ENCODE results near the gene KNOP1. TPM values are rescaled to one million over a fixed set of nuclear protein-coding genes. Genes with fewer than 3 reads are reported as not detected.
"Not testable (repeated sequence)": the region's sequence is repeated elsewhere in the genome, so short reads cannot be mapped to it uniquely, and the experiment has no call there.

KNOP1 gene
- total RNA-seq, 1 experiment from 2014 or later: 3.6 TPM

GRCh38 chr16:19688396-19689024 is 29.5 kb downstream of the KNOP1 start:
- Histone ChIP-seq H3K27ac (ENCODE audit: low read length) (no peak overlapping the region), H3K4me3 (ENCODE audit: low read length) (no peak overlapping the region), H3K36me3 (ENCODE audit: insufficient read depth, low read length) (no peaks in the 10 kb centered on the region), H3K4me1 (ENCODE audit: low read length) (no peaks in the 10 kb centered on the region), H4K20me1 (ENCODE audit: insufficient read depth, low read depth, low read length) (no peaks in the 10 kb centered on the region), H3K4me2 (ENCODE audit: low read depth, low read length, poor library complexity, severe bottlenecking) (no peak overlapping the region), H3K27me3 (ENCODE audit: low read length) (no peaks in the 10 kb centered on the region), H3K9me3 (ENCODE audit: low read length) (no peaks in the 10 kb centered on the region), H2AFZ (ENCODE audit: low read length) (no peak overlapping the region), H3K79me2 (ENCODE audit: low read length) (no peaks in the 10 kb centered on the region), H3K9ac (ENCODE audit: low read length) (no peak overlapping the region), H3K9me2 (replicated peaks; ENCODE audit: insufficient read depth, low read length) (no peaks in the 10 kb centered on the region)
- no peak for DNase-seq

GRCh38 chr16:19687279-19687678 is 30.7 kb downstream of the KNOP1 start:
- DNase-seq: no peak
- Histone ChIP-seq H3K27ac (ENCODE audit: low read length) (no peak overlapping the region), H3K4me2 (ENCODE audit: low read depth, low read length, poor library complexity, severe bottlenecking) (no peak overlapping the region), H3K79me2 (ENCODE audit: low read length) (no peaks in the 10 kb centered on the region), H2AFZ (ENCODE audit: low read length) (no peak overlapping the region), H3K36me3 (ENCODE audit: insufficient read depth, low read length) (no peaks in the 10 kb centered on the region), H4K20me1 (ENCODE audit: insufficient read depth, low read depth, low read length) (no peaks in the 10 kb centered on the region), H3K4me1 (ENCODE audit: low read length) (no peaks in the 10 kb centered on the region), H3K9me2 (replicated peaks; ENCODE audit: insufficient read depth, low read length) (no peaks in the 10 kb centered on the region), H3K27me3 (ENCODE audit: low read length) (no peaks in the 10 kb centered on the region), H3K4me3 (ENCODE audit: low read length) (no peak overlapping the region), H3K9me3 (ENCODE audit: low read length) (no peaks in the 10 kb centered on the region), H3K9ac (ENCODE audit: low read length) (no peak overlapping the region)

- no peak overlapping the region for H3K4me3 ChIP-seq (ENCODE audit: low read length)
- H3K9me3 ChIP-seq (ENCODE audit: low read length): no peaks in the 10 kb centered on the region
- no peaks in the 10 kb centered on the region for H3K9me2 ChIP-seq (replicated peaks; ENCODE audit: insufficient read depth, low read length)
- H3K4me1 ChIP-seq (ENCODE audit: low read length): no peaks in the 10 kb centered on the region
- DNase-seq: no peak
- H4K20me1 ChIP-seq (ENCODE audit: insufficient read depth, low read depth, low read length): no peaks in the 10 kb centered on the region
- H3K9ac ChIP-seq (ENCODE audit: low read length): no peak overlapping the region
- H3K36me3 ChIP-seq (ENCODE audit: insufficient read depth, low read length): no peaks in the 10 kb centered on the region
- no peak overlapping the region for H3K4me2 ChIP-seq (ENCODE audit: low read depth, low read length, poor library complexity, severe bottlenecking)
- H2AFZ ChIP-seq (ENCODE audit: low read length): no peak overlapping the region
- H3K27me3 ChIP-seq (ENCODE audit: low read length): no peaks in the 10 kb centered on the region
- H3K79me2 ChIP-seq (ENCODE audit: low read length): no peaks in the 10 kb centered on the region
- no peak overlapping the region for H3K27ac ChIP-seq (ENCODE audit: low read length)
Measured at GRCh38 chr16:19685176-19685575, 32.9 kb downstream of the KNOP1 start.

- Histone ChIP-seq H3K27me3 (ENCODE audit: low read length) (no peaks in the 10 kb centered on the region), H3K27ac (ENCODE audit: low read length) (no peak overlapping the region), H3K9me3 (ENCODE audit: low read length) (no peaks in the 10 kb centered on the region), H2AFZ (ENCODE audit: low read length) (no peak overlapping the region), H3K9ac (ENCODE audit: low read length) (no peak overlapping the region), H3K4me2 (ENCODE audit: low read depth, low read length, poor library complexity, severe bottlenecking) (no peak overlapping the region), H4K20me1 (ENCODE audit: insufficient read depth, low read depth, low read length) (no peaks in the 10 kb centered on the region), H3K9me2 (replicated peaks; ENCODE audit: insufficient read depth, low read length) (no peaks in the 10 kb centered on the region), H3K4me3 (ENCODE audit: low read length) (no peak overlapping the region), H3K4me1 (ENCODE audit: low read length) (no peaks in the 10 kb centered on the region), H3K36me3 (ENCODE audit: insufficient read depth, low read length) (no peaks in the 10 kb centered on the region), H3K79me2 (ENCODE audit: low read length) (no peaks in the 10 kb centered on the region)
- no peak for DNase-seq
Measured at GRCh38 chr16:19683453-19684236, 34.4 kb downstream of the KNOP1 start.

GRCh38 chr16:19681637-19682036 is 36.4 kb downstream of the KNOP1 start:
- Histone ChIP-seq H3K9ac (ENCODE audit: low read length) (no peak overlapping the region), H3K27ac (ENCODE audit: low read length) (no peak overlapping the region), H3K4me1 (ENCODE audit: low read length) (no peaks in the 10 kb centered on the region), H3K9me2 (replicated peaks; ENCODE audit: insufficient read depth, low read length) (no peaks in the 10 kb centered on the region), H2AFZ (ENCODE audit: low read length) (no peak overlapping the region), H3K9me3 (ENCODE audit: low read length) (no peaks in the 10 kb centered on the region), H3K36me3 (ENCODE audit: insufficient read depth, low read length) (no peaks in the 10 kb centered on the region), H3K79me2 (ENCODE audit: low read length) (no peaks in the 10 kb centered on the region), H3K4me3 (ENCODE audit: low read length) (no peak overlapping the region), H3K4me2 (ENCODE audit: low read depth, low read length, poor library complexity, severe bottlenecking) (no peak overlapping the region), H4K20me1 (ENCODE audit: insufficient read depth, low read depth, low read length) (no peaks in the 10 kb centered on the region), H3K27me3 (ENCODE audit: low read length) (no peaks in the 10 kb centered on the region)
- no peak for DNase-seq

GRCh38 chr16:19680881-19681340 is 37.1 kb downstream of the KNOP1 start:
- Histone ChIP-seq H3K4me2 (ENCODE audit: low read depth, low read length, poor library complexity, severe bottlenecking) (no peak overlapping the region), H3K79me2 (ENCODE audit: low read length) (no peaks in the 10 kb centered on the region)
- DNase-seq: no peak

GRCh38 chr16:19679281-19679680 is 38.7 kb downstream of the KNOP1 start:
- not testable (repeated sequence) for H3K27ac ChIP-seq (ENCODE audit: low read length); H3K9me3 ChIP-seq (ENCODE audit: low read length); DNase-seq; H3K4me2 ChIP-seq (ENCODE audit: low read depth, low read length, poor library complexity, severe bottlenecking); H3K9me2 ChIP-seq (replicated peaks; ENCODE audit: insufficient read depth, low read length); H3K4me1 ChIP-seq (ENCODE audit: low read length); H4K20me1 ChIP-seq (ENCODE audit: insufficient read depth, low read depth, low read length); H2AFZ ChIP-seq (ENCODE audit: low read length); H3K4me3 ChIP-seq (ENCODE audit: low read length); H3K27me3 ChIP-seq (ENCODE audit: low read length); H3K9ac ChIP-seq (ENCODE audit: low read length); H3K79me2 ChIP-seq (ENCODE audit: low read length); H3K36me3 ChIP-seq (ENCODE audit: insufficient read depth, low read length)

More at GRCh38 chr16:19680881-19681340, 37.1 kb downstream of the KNOP1 start:
- Histone ChIP-seq H3K4me3 (ENCODE audit: low read length) (no peak overlapping the region), H3K27ac (ENCODE audit: low read length) (no peak overlapping the region), H4K20me1 (ENCODE audit: insufficient read depth, low read depth, low read length) (no peaks in the 10 kb centered on the region), H3K9me2 (replicated peaks; ENCODE audit: insufficient read depth, low read length) (no peaks in the 10 kb centered on the region), H3K9ac (ENCODE audit: low read length) (no peak overlapping the region), H3K9me3 (ENCODE audit: low read length) (no peaks in the 10 kb centered on the region), H3K4me1 (ENCODE audit: low read length) (no peaks in the 10 kb centered on the region), H2AFZ (ENCODE audit: low read length) (no peak overlapping the region), H3K27me3 (ENCODE audit: low read length) (no peaks in the 10 kb centered on the region), H3K36me3 (ENCODE audit: insufficient read depth, low read length) (no peaks in the 10 kb centered on the region)

- no peak overlapping the region for H3K27ac ChIP-seq (ENCODE audit: low read length)
- H3K4me3 ChIP-seq (ENCODE audit: low read length): no peak overlapping the region
Measured at GRCh38 chr16:19678804-19679203, 39.2 kb downstream of the KNOP1 start.

More at GRCh38 chr16:19678804-19679203, 39.2 kb downstream of the KNOP1 start:
- no peak overlapping the region for H3K9ac ChIP-seq (ENCODE audit: low read length)
- H3K4me2 ChIP-seq (ENCODE audit: low read depth, low read length, poor library complexity, severe bottlenecking): no peak overlapping the region
- no peaks in the 10 kb centered on the region for H3K9me2 ChIP-seq (replicated peaks; ENCODE audit: insufficient read depth, low read length)
- no peak for DNase-seq
- H4K20me1 ChIP-seq (ENCODE audit: insufficient read depth, low read depth, low read length): no peaks in the 10 kb centered on the region
- no peaks in the 10 kb centered on the region for H3K27me3 ChIP-seq (ENCODE audit: low read length)
- no peaks in the 10 kb centered on the region for H3K79me2 ChIP-seq (ENCODE audit: low read length)
- no peaks in the 10 kb centered on the region for H3K36me3 ChIP-seq (ENCODE audit: insufficient read depth, low read length)
- H3K4me1 ChIP-seq (ENCODE audit: low read length): no peaks in the 10 kb centered on the region
- H3K9me3 ChIP-seq (ENCODE audit: low read length): no peaks in the 10 kb centered on the region
- H2AFZ ChIP-seq (ENCODE audit: low read length): no peak overlapping the region
